HG02678 (cell line): ENCODE data around the gene UBE4B.
"Not testable (repeated sequence)": the region's sequence is repeated elsewhere in the genome, so short reads cannot be mapped to it uniquely, and the experiment has no call there.

ENCODE experiments used
- ATAC-seq: cut with Tn5 transposase; IDR thresholded peaks from one replicate; pipeline ENCODE4 v1.9.1; 2021; ENCODE audit warnings: mild to moderate bottlenecking, moderate library complexity; ENCODE audit not compliant: unreplicated experiment

UBE4B gene

GRCh38 chr1:10170239-10170574 lies 137.4 kb downstream of the UBE4B start:
- no peak for ATAC-seq

GRCh38 chr1:10171105-10171767 lies 138.5 kb downstream of the UBE4B start:
- ATAC-seq, result no peak

GRCh38 chr1:10171995-10172669 lies 139.4 kb downstream of the UBE4B start:
- ATAC-seq, result no peak

- ATAC-seq, result no peak
Measured at GRCh38 chr1:10173582-10173981, 140.8 kb downstream of the UBE4B start.

GRCh38 chr1:10177876-10178275 lies 145.1 kb downstream of the UBE4B start:
- no peak for ATAC-seq

GRCh38 chr1:10178597-10179405 lies 146.0 kb downstream of the UBE4B start:
- ATAC-seq, result no peak

- ATAC-seq, result no peak
Measured at GRCh38 chr1:10179406-10180091, 146.8 kb downstream of the UBE4B start.

- no peak for ATAC-seq
Measured at GRCh38 chr1:10181154-10181553, 148.4 kb downstream of the UBE4B start.

- no peak for ATAC-seq
Measured at GRCh38 chr1:10185759-10186158, 153.0 kb downstream of the UBE4B start.

GRCh38 chr1:10186331-10187025 lies 153.7 kb downstream of the UBE4B start:
- no peak for ATAC-seq

GRCh38 chr1:10187026-10187334 lies 154.2 kb downstream of the UBE4B start:
- ATAC-seq, result no peak

GRCh38 chr1:10188133-10188650 lies 155.4 kb downstream of the UBE4B start:
- ATAC-seq, result no peak

- ATAC-seq, result no peak
Measured at GRCh38 chr1:10189659-10190058, 156.9 kb downstream of the UBE4B start.

GRCh38 chr1:10192263-10192662 lies 159.5 kb downstream of the UBE4B start:
- no peak for ATAC-seq

GRCh38 chr1:10193288-10193687 lies 160.5 kb downstream of the UBE4B start:
- ATAC-seq, result no peak

GRCh38 chr1:10195570-10195969 lies 162.8 kb downstream of the UBE4B start:
- ATAC-seq, result no peak

- no peak for ATAC-seq
Measured at GRCh38 chr1:10196976-10197375, 164.2 kb downstream of the UBE4B start.

- ATAC-seq, result no peak
Measured at GRCh38 chr1:10200620-10201019, 167.9 kb downstream of the UBE4B start.

- no peak for ATAC-seq
Measured at GRCh38 chr1:10204003-10204642, 171.4 kb downstream of the UBE4B start.

GRCh38 chr1:10205206-10205605 lies 172.4 kb downstream of the UBE4B start:
- not testable (repeated sequence) for ATAC-seq
